Neural progenitor cell (in vitro differentiated cells): ENCODE measurements around the gene PKDREJ. TPM values are rescaled to one million over a fixed set of nuclear protein-coding genes. Genes with fewer than 3 reads are reported as not detected.

Experiments used
- DNase-seq: peaks from one replicate; pipeline ENCODE4 v3.0.0-alpha.2; 2016; ENCODE audit warnings: low spot score
- H2AFZ ChIP-seq: fragments of 200-600 bp; sonication (generic); replicated peaks from 2 replicates; pipeline ENCODE4 v1.6.1; 2016; ENCODE audit warnings: antibody characterized with exemption
- H3F3A ChIP-seq: fragments of 200-600 bp; sonication (generic); 2 replicates; pipeline ENCODE4 v1.6.1; 2016; ENCODE audit warnings: antibody characterized with exemption, low read depth
- H3K27ac ChIP-seq: fragments of 200-600 bp; sonication (generic); 2 replicates; pipeline ENCODE4 v1.5.1; 2016; ENCODE audit warnings: mild to moderate bottlenecking
- H3K27me3 ChIP-seq: fragments of 200-600 bp; sonication (generic); 2 replicates; pipeline ENCODE4 v1.6.1; 2016; ENCODE audit warnings: mild to moderate bottlenecking, moderate library complexity
- H3K36me3 ChIP-seq: fragments of 200-600 bp; sonication (generic); 2 replicates; pipeline ENCODE4 v1.5.1; 2016
- H3K4me1 ChIP-seq: fragments of 200-600 bp; sonication (generic); 2 replicates; pipeline ENCODE4 v1.6.1; 2016; ENCODE audit warnings: mixed run types
- H3K4me2 ChIP-seq: fragments of 200-600 bp; sonication (generic); 2 replicates; pipeline ENCODE4 v1.6.1; 2016
- H3K4me3 ChIP-seq: fragments of 200-600 bp; sonication (generic); 2 replicates; pipeline ENCODE4 v1.5.1; 2016
- H3K79me2 ChIP-seq: fragments of 200-600 bp; sonication (generic); 2 replicates; pipeline ENCODE4 v1.6.1; 2016; ENCODE audit warnings: low read depth
- H3K9ac ChIP-seq: fragments of 200-600 bp; sonication (generic); 2 replicates; pipeline ENCODE4 v1.6.1; 2016
- H3K9me3 ChIP-seq: fragments of 200-600 bp; sonication (generic); 2 replicates; pipeline ENCODE4 v1.5.1; 2016; ENCODE audit warnings: low read depth
- H4K20me1 ChIP-seq: fragments of 200-600 bp; sonication (generic); 2 replicates; pipeline ENCODE4 v1.6.1; 2016; ENCODE audit warnings: low read depth
- H3K27ac Mint-ChIP-seq: 3 replicates; pipeline ENCODE4 v1.8.0; 2021; ENCODE audit warnings: mixed read lengths
- H3K27me3 Mint-ChIP-seq: 2 replicates; pipeline ENCODE4 v1.8.0; 2022; ENCODE audit warnings: low read depth, mild to moderate bottlenecking, inconsistent platforms, moderate library complexity, mixed read lengths; ENCODE audit not compliant: insufficient read depth
- H3K36me3 Mint-ChIP-seq: 3 replicates; pipeline ENCODE4 v1.8.0; 2021; ENCODE audit warnings: mixed read lengths
- H3K4me1 Mint-ChIP-seq: 3 replicates; pipeline ENCODE4 v1.8.0; 2021; ENCODE audit warnings: mixed read lengths
- H3K4me3 Mint-ChIP-seq: 3 replicates; pipeline ENCODE4 v1.8.0; 2021; ENCODE audit warnings: mild to moderate bottlenecking, moderate library complexity, mixed read lengths
- H3K9me3 Mint-ChIP-seq: 3 replicates; pipeline ENCODE4 v1.8.0; 2020; ENCODE audit warnings: mixed read lengths
- CTCF ChIP-seq: fragments of 200-600 bp; sonication (generic); IDR thresholded peaks from 2 replicates; pipeline ENCODE4 v1.5.1; 2017; ENCODE audit warnings: antibody characterized with exemption, mild to moderate bottlenecking
- EZH2 ChIP-seq: fragments of 200-600 bp; sonication (generic); IDR thresholded peaks from 2 replicates; pipeline ENCODE4 v1.6.1; 2017; ENCODE audit warnings: antibody characterized with exemption, mild to moderate bottlenecking, moderate library complexity
- EZH2phosphoT487 ChIP-seq: fragments of 200-600 bp; sonication (generic); IDR thresholded peaks from 2 replicates; pipeline ENCODE4 v1.6.1; 2017; ENCODE audit warnings: antibody characterized with exemption
- total RNA-seq: library from RNA; depleted of rRNA; stranded (reverse); fragments of >200 nt; gene quantifications from 2 replicates; pipeline ENCODE4 v1.2.3, GENCODE V29; 2015; ENCODE audit warnings: low replicate concordance

The PKDREJ gene
- total RNA-seq, 1 donor from 2014 or later, result not detected

- H3K9me3 ChIP-seq, result no peaks in the 10 kb centered on the region
- H3K36me3 ChIP-seq, result no peaks in the 10 kb centered on the region
- TF ChIP-seq EZH2phosphoT487 (no peak), EZH2 (no peak), CTCF (no peak)
- H2AFZ ChIP-seq, result no peak overlapping the region
- no peak for DNase-seq
- no peaks in the 10 kb centered on the region for H3K27me3 ChIP-seq
- H3F3A ChIP-seq, result no peaks in the 10 kb centered on the region
- no peak overlapping the region for H3K4me3 Mint-ChIP-seq
- H3K27me3 Mint-ChIP-seq, result peaks cover 4% of the 10 kb centered on the region
- H3K79me2 ChIP-seq, result no peaks in the 10 kb centered on the region
- no peak overlapping the region for H3K27ac ChIP-seq
- no peaks in the 10 kb centered on the region for H3K4me1 Mint-ChIP-seq
- H4K20me1 ChIP-seq, result no peaks in the 10 kb centered on the region
- H3K36me3 Mint-ChIP-seq, result peaks cover 23% of the 10 kb centered on the region
- H3K9me3 Mint-ChIP-seq, result no peaks in the 10 kb centered on the region
- no peak overlapping the region for H3K4me3 ChIP-seq
- no peak overlapping the region for H3K4me2 ChIP-seq
- no peak overlapping the region for H3K9ac ChIP-seq
- no peaks in the 10 kb centered on the region for H3K4me1 ChIP-seq
- no peak overlapping the region for H3K27ac Mint-ChIP-seq
Measured at GRCh38 chr22:46276563-46276962, 13.4 kb upstream of the PKDREJ start.

GRCh38 chr22:46275455-46276122 lies 12.4 kb upstream of the PKDREJ start:
- H3K27me3 Mint-ChIP-seq, result peaks cover 4% of the 10 kb centered on the region
- no peak for DNase-seq
- Histone ChIP-seq H3K9me3 (no peaks in the 10 kb centered on the region), H3K36me3 (no peaks in the 10 kb centered on the region), H3F3A (no peaks in the 10 kb centered on the region), H3K4me3 (no peak overlapping the region), H3K27me3 (no peaks in the 10 kb centered on the region), H3K27ac (no peak overlapping the region), H4K20me1 (no peaks in the 10 kb centered on the region), H3K4me2 (no peak overlapping the region), H2AFZ (no peak overlapping the region), H3K4me1 (no peaks in the 10 kb centered on the region), H3K79me2 (no peaks in the 10 kb centered on the region), H3K9ac (no peak overlapping the region)
- H3K27ac Mint-ChIP-seq, result no peak overlapping the region
- H3K36me3 Mint-ChIP-seq, result peaks cover 23% of the 10 kb centered on the region
- H3K9me3 Mint-ChIP-seq, result no peaks in the 10 kb centered on the region
- H3K4me3 Mint-ChIP-seq, result no peak overlapping the region
- TF ChIP-seq EZH2phosphoT487, result no peak
- TF ChIP-seq EZH2, result no peak
- no peak for TF ChIP-seq CTCF
- H3K4me1 Mint-ChIP-seq, result no peaks in the 10 kb centered on the region

- Histone ChIP-seq H3F3A (no peaks in the 10 kb centered on the region), H3K27ac (no peak overlapping the region), H3K27me3 (no peaks in the 10 kb centered on the region), H3K36me3 (no peaks in the 10 kb centered on the region), H3K4me2 (no peak overlapping the region), H3K9me3 (no peaks in the 10 kb centered on the region), H3K9ac (no peak overlapping the region), H4K20me1 (no peaks in the 10 kb centered on the region), H3K4me3 (no peak overlapping the region), H2AFZ (no peak overlapping the region), H3K4me1 (no peaks in the 10 kb centered on the region), H3K79me2 (no peaks in the 10 kb centered on the region)
- DNase-seq, result no peak
- Mint-ChIP-seq H3K27me3 (peaks cover 4% of the 10 kb centered on the region), H3K27ac (no peak overlapping the region), H3K36me3 (peaks cover 23% of the 10 kb centered on the region), H3K4me1 (peaks cover 3% of the 10 kb centered on the region), H3K9me3 (no peaks in the 10 kb centered on the region), H3K4me3 (no peak overlapping the region)
- TF ChIP-seq CTCF, result no peak
- TF ChIP-seq EZH2, result no peak
- TF ChIP-seq EZH2phosphoT487, result no peak
Measured at GRCh38 chr22:46274381-46274780, 11.2 kb upstream of the PKDREJ start.
